GM21390 (cell line): ENCODE measurements around the gene ARG2.
A peak's percentile ranks its signal among the peaks of the same experiment; 100 is the strongest.

Experiments
- ATAC-seq: cut with Tn5 transposase; IDR thresholded peaks from one replicate; pipeline ENCODE4 v1.9.1; 2021; ENCODE audit not compliant: unreplicated experiment

Gene ARG2

GRCh38 chr14:67636361-67636919, 16.7 kb downstream of the ARG2 start:
- no peak for ATAC-seq

DNA sequence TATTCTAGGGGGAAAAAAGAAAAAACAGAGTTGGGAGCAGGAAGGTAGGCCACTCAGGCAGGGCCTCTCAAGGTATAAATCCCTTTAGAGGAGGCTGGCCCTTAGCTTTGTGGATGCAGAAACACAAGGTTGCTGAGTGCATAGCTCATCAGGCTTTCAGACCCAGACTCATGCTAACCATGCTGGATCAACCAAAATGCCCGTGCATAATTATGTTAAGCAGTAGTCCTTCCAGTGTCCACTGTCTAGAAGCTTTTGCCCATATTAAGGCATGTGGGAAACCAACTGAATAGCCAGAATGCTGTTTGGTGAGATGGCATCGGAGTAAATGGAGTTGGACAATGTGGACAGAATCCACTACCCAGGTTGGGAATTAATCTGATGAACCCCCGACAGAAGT, 18.9 kb downstream of the ARG2 start:
- ATAC-seq = no peak

DNA sequence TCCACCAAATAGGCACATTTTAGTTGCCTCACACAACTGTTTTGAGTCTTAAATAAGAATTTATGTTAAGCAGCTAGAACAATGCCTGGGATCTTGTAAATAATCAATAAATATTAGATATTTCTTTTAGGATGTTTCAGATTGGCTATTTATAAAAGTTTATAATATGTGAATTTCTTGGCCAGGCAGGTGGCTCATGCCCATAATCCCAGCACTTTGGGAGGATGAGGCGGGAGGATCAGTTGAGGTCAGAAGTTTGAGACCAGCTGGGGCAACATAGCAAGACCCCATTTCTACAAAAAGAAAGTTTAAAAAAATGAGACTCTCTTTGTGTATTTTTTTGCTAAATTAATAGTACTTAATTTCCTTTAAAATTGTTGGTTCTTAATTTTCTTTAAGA, 21.8 kb downstream of the ARG2 start:
- no peak for ATAC-seq

- no peak for ATAC-seq
Observed at GRCh38 chr14:67641902-67642749, 22.4 kb downstream of the ARG2 start.

DNA sequence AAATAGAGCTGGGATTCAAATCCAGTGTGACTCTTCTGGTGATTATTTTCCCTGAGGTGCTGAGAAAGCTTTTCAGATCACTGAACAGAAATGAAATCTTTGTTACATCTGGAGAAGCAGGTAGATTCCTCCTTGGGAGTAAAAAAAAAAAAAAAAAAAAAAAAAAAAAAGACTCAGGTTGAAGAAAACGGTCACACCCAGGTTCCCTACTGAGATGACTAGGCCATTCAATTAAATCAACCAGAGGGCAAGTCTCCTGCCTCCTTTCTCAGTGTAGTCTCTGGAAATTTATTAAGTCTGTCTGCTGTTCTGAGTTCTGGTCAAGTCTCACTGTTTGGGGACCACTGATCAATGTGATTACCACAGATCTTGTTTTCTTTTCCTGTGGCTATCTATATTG, 24.0 kb downstream of the ARG2 start:
- no peak for ATAC-seq

DNA sequence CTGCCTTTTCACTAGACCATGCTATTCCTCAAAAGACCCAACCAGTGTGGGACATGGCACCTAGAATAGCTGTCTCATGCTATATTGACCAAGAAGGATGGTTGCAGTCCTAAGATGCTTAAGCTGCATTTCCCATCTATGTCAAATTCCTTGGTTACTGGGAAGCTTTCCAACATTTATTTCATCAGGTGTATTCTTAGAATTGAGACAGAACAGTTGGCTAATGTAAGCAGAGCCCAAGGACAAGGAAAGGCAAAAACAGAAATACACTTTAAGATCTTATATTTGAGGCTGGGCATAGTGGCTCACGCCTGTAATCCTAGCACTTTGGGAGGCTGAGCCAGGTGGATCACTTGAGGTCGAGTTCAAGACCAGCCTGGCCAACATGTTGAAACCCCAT, 24.7 kb downstream of the ARG2 start:
- no peak for ATAC-seq

- ATAC-seq = no peak
Observed at GRCh38 chr14:67645414-67645813, 25.7 kb downstream of the ARG2 start.

- ATAC-seq = no peak
Observed at GRCh38 chr14:67646131-67646530, 26.4 kb downstream of the ARG2 start.

GRCh38 chr14:67650151-67650550, 30.4 kb downstream of the ARG2 start:
- ATAC-seq = no peak

GRCh38 chr14:67650694-67651093, 31.0 kb downstream of the ARG2 start:
- no peak for ATAC-seq

DNA sequence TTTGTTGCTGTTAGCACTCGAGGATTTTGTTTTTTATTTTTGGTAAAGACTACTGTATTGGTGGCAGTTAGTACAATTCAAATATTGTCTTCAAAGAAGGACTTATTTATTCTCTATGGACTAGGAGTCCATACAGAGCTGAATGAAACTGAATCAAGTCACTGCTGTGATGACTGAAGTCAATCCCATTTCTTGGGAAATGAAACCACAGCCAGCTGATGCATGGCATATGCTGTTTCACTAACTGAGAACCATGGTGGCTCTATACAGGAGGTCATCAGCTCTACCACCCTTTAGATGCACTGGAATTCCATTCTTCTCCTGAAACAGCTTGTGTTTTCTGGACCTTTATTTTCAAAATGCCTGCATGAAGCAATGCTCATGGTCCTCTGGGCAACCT, 32.5 kb downstream of the ARG2 start:
- no peak for ATAC-seq

DNA sequence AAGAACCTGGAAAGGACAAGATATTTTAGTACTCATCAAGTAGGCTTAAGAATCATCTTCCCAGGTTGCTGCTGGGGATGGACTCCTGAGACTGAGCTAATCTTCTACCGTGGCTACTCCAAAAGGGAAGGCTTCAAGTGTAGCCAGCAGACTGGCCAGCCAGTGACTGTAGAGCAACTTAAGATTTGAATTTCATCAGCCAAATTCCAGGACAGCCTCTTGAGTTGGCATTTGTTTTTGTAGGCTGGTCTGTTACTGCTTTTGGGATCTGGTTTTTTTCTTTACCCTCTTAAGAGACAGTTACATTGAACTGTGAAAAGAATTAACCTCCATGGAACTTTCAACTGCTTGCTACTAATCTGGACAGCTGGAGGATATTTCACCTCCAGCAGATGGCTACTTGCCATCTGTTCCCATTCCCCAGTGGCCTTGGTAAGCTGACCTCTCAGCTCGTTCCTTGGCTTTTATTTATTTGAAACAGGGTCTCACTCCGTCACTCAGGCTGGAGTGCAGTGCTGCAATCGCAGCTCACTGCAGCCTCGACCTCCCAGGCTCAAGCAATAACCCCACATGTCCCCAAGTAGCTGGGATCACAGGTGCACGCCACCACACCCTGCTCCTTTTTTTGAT, 34.0 kb downstream of the ARG2 start:
- no peak for ATAC-seq

GRCh38 chr14:67663633-67664032, 43.9 kb downstream of the ARG2 start:
- ATAC-seq = no peak

- ATAC-seq = no peak
Observed at GRCh38 chr14:67665868-67666267, 46.1 kb downstream of the ARG2 start.

- no peak for ATAC-seq
Observed at GRCh38 chr14:67666750-67667449, 47.2 kb downstream of the ARG2 start.

GRCh38 chr14:67668559-67668958, 48.8 kb downstream of the ARG2 start:
- ATAC-seq = no peak

DNA sequence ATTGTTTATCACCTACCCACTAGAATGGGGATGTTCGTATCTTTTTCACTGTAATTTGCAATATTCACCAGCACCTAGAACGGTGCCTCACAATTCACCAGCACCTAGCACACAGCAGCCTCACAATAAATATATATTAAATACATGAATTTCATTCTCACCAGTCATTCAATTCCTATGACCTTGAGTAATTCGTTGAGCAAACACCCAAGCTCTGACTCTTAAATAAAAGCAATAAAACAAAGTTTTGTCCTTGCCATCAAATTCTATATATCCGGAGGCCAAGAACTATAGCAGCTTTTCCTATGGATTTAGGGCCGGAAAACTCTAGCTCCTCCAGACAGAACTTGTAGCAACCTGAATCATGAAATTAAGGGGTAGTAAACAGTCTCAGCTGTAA, 53.7 kb downstream of the ARG2 start:
- no peak for ATAC-seq

GRCh38 chr14:67674139-67674479, 54.4 kb downstream of the ARG2 start:
- peak; percentile 48 for ATAC-seq

DNA sequence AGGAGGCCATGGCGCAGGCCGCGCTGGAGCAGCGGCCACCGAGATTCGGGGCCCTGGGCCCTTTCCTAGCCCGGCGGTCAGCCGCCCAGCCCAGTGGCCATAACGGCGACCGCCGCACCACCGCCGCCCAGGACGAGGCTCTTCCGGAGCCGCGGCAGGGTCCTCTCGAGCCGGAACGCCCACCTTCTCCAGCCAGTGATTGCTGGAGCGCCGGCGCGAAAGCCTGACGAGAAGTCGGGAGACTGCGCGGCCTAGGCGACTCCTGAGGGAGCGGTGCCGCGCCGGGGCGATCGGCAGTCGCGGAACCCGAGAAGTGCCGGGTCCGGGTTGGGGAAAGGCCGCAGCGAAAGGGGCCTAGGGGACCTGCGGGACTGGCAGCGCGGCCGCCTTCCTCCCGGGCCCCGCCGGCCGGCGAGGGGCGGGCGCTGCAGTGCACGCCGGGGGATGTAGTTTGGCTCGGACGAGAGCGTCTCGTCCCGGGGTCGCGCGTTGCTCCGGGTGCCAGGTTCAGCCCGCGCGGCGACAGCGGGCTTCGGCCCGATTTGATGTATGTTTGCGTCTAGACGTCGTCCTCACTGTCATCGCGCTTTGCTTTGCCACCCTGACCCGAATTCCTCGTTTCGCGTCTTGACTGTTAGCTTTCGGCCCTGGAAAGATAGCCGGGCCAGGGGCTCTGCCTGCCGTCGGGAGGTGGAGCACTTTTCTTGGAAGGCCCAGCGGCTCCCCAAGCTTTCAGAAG, 54.9 kb downstream of the ARG2 start, which contains the start of gene VTI1B:
TSS of gene VTI1B (minus strand) at position 153 of the 739 bp plus-strand sequence. CDS start at position 10, 143 bp downstream.
- peak; percentile 89 for ATAC-seq

DNA sequence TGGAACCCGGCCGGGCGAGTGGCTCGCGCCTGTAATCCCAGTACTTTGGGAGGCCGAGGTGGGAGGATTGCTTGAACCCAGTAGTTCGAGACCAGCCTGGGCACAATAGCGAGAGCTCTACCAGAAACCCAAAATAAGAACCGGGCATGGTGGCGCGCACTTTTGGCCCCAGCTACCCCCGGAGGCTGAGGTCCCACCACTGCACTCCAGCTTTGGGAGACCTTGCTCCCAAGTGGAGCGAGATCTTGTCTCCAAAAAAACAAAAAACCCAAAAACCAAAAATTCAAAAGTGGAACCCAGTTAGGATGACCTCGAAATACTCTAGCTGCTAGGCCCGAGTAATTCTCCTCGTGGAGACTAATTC, 55.5 kb downstream of the ARG2 start:
- no peak for ATAC-seq

DNA sequence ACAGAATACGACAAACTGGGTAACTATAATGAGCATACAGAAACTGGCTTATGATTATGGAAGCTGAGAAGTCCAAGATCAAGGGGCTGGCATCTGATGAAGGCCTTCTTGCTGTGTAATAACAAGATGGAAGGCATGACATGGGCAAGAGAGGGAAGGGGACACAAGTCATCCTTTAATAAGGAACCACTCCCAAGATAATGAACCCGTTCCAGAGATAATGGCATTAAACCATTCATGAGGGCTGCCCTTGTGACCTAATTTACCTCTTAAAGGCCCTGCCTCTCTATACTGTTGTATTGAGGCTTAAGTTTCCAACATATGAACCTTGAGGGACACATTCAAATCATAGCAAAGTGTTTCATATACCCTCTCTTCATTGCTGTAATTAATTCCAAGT, 59.3 kb downstream of the ARG2 start:
- no peak for ATAC-seq
